DOHH2 (cell line): Measurements from ENCODE around the gene TCAF2.
"Not testable (repeated sequence)": the region's sequence is repeated elsewhere in the genome, so short reads cannot be mapped to it uniquely, and the experiment has no call there.

Experiments
- H3F3A ChIP-seq: fragments of 200-600 bp; sonication (generic), shearing (Covaris generic); 2 replicates; pipeline ENCODE4 v1.6.0; 2016; ENCODE audit warnings: antibody characterized with exemption, mild to moderate bottlenecking; ENCODE audit not compliant: control insufficient read depth, insufficient read depth
- H3K27ac ChIP-seq: fragments of 200-600 bp; sonication (generic); 2 replicates; pipeline ENCODE4 v1.5.1; 2014; ENCODE audit warnings: low read depth, mild to moderate bottlenecking, low read length, moderate library complexity
- H3K27me3 ChIP-seq: fragments of 200-600 bp; sonication (generic); 2 replicates; pipeline ENCODE4 v1.6.1; 2014; ENCODE audit warnings: mild to moderate bottlenecking, low read length, mixed read lengths; ENCODE audit not compliant: control insufficient read depth
- H3K36me3 ChIP-seq: fragments of 200-600 bp; sonication (generic); 2 replicates; pipeline ENCODE4 v1.6.1; 2014; ENCODE audit warnings: mild to moderate bottlenecking, low read length, moderate library complexity, mixed read lengths; ENCODE audit not compliant: control insufficient read depth
- H3K4me1 ChIP-seq: fragments of 200-600 bp; sonication (generic); 2 replicates; pipeline ENCODE4 v1.6.1; 2014; ENCODE audit warnings: mild to moderate bottlenecking, low read length, mixed read lengths; ENCODE audit not compliant: control insufficient read depth
- H3K4me2 ChIP-seq: fragments of 200-600 bp; sonication (generic); 2 replicates; pipeline ENCODE4 v1.6.0; 2014; ENCODE audit warnings: mild to moderate bottlenecking, low read length, moderate library complexity
- H3K4me3 ChIP-seq: fragments of 200-600 bp; sonication (generic); 2 replicates; pipeline ENCODE4 v1.5.1; 2014; ENCODE audit warnings: mild to moderate bottlenecking, low read length, mixed read lengths
- H3K79me2 ChIP-seq: fragments of 200-600 bp; sonication (generic); 2 replicates; pipeline ENCODE4 v1.6.1; 2014; ENCODE audit warnings: mild to moderate bottlenecking, low read length, mixed read lengths; ENCODE audit not compliant: control insufficient read depth
- H3K9me2 ChIP-seq: fragments of 200-600 bp; sonication (generic); replicated peaks from 2 replicates; pipeline ENCODE4 v1.6.1; 2014; ENCODE audit warnings: mild to moderate bottlenecking, low read length, mixed read lengths; ENCODE audit not compliant: control insufficient read depth
- H3K9me3 ChIP-seq: fragments of 200-600 bp; sonication (generic); 2 replicates; pipeline ENCODE4 v1.6.1; 2014; ENCODE audit warnings: antibody characterized with exemption, low read length, mixed read lengths; ENCODE audit not compliant: control insufficient read depth, insufficient read depth
- H4K20me1 ChIP-seq: fragments of 200-600 bp; sonication (generic); 2 replicates; pipeline ENCODE4 v1.6.0; 2014; ENCODE audit warnings: low read depth, mild to moderate bottlenecking, antibody characterized with exemption, low read length, moderate library complexity; ENCODE audit not compliant: control insufficient read depth, insufficient read depth

Gene TCAF2

DNA sequence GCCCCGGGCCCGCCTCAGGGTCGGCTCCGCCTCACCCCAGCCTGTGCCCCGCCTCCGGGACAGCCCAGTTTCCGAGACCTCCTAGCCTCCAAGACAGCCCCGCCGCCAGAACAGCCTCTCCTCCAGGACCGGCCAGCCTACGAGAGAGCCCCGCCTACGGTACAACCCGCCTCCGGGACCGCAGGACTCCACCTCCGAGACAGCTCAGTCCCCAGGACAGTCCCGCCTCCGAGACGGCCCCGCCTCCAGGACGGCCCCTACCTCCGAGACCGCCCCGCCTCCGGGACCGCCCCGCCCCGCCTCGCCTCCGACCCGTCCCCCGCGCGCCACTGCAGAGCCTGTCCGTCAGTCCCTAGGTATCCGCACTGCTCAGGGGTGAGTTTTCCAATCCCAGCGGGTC lies at the start of gene TCAF2:
Gene TCAF2, plus strand, starts transcription at position 329 of the 400 bp plus-strand sequence.
- not testable (repeated sequence) for H3K4me3 ChIP-seq, H3K9me2 ChIP-seq, H3K4me2 ChIP-seq, H3K79me2 ChIP-seq, H3K9me3 ChIP-seq, H3K4me1 ChIP-seq, H3K36me3 ChIP-seq, H3F3A ChIP-seq, H3K27ac ChIP-seq, H4K20me1 ChIP-seq, H3K27me3 ChIP-seq

DNA sequence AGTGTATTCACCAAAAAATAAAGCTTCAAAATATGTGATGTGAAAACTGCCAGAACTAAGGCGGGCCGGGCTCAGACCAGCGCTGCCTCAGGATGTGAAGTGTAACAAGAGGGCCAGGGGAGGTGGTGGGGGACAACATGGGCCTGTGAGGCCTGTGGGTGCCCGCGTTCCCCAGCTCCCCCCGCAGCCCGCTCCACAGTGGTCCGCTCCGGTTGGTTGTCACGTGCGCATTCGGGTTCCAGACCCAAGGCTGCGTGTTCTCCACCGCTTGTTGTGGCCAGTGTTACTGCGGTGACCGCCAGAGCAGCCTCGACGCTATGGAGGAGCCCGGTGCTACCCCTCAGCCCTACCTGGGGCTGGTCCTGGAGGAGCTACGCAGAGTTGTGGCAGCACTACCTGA lies 49.3 kb upstream of the TCAF2 start, which contains the start of gene CTAGE15:
Gene CTAGE15, plus strand, starts transcription at position 301 of the 400 bp plus-strand sequence. Its CDS starts 17 bp downstream, at position 318.
- H3K9me3 ChIP-seq, H3K79me2 ChIP-seq, H3K27me3 ChIP-seq, H3K9me2 ChIP-seq, H3K4me1 ChIP-seq, H3K4me3 ChIP-seq, H4K20me1 ChIP-seq, H3F3A ChIP-seq, H3K4me2 ChIP-seq, H3K27ac ChIP-seq, H3K36me3 ChIP-seq: not testable (repeated sequence)

DNA sequence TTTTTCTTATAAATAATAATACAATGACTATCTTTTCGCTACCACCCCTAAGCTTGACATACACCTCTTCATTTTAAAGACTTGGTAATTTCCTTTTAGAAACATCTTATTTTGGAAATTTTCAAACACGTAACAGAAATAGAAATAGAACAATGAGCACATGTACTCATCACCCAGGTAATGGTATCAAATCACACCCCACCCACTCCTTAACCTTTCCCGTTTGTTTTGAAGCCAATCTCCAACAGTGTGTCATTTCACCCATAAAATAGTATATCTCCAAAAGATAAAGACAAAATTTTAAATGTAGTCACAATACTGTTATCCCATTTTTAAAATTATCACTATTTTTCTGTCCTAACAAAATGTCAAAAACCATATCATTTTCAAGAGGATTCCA lies 32.6 kb upstream of the TCAF2 start:
- H3K79me2 ChIP-seq, H3K4me3 ChIP-seq, H3K27me3 ChIP-seq, H4K20me1 ChIP-seq, H3K9me2 ChIP-seq, H3F3A ChIP-seq, H3K4me1 ChIP-seq, H3K4me2 ChIP-seq, H3K9me3 ChIP-seq, H3K27ac ChIP-seq, H3K36me3 ChIP-seq: not testable (repeated sequence)

DNA sequence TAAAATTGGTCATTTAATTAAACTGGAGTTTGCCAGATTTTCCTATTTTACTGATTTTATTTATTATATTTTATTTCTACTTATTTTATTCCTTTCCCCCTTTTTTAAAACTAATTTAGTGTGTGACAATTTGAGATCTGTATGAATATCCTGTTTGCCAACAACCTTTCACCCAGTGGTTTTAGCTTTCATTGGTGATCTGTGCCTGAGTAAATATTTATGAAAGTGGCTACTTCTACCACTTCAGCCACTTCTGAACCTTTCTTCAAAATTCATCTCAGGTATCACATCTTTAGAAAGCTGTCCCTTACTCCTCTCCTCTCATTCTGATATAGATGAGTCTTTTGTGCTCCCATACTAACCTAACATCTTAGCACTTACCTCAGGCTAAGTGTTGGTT lies 30.9 kb upstream of the TCAF2 start:
- H3K27ac ChIP-seq, H3K4me3 ChIP-seq: not testable (repeated sequence)

DNA sequence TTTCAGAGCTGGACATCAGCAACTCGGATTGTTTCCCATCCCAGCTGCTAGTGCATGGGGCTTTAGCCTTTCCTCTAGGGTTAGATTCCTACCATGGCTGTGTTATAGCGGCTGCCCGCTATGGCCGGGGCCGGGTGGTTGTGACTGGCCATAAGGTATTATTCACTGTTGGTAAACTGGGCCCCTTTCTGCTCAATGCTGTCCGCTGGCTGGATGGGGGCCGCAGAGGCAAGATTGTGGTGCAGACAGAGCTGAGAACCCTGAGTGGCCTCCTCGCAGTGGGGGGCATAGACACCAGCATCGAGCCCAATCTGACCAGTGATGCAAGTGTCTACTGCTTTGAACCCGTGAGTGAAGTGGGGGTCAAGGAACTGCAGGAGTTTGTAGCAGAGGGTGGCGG lies 22.7 kb upstream of the TCAF2 start:
- not testable (repeated sequence) for H3K4me2 ChIP-seq, H3F3A ChIP-seq, H3K9me3 ChIP-seq, H3K4me1 ChIP-seq, H4K20me1 ChIP-seq, H3K27ac ChIP-seq, H3K9me2 ChIP-seq, H3K36me3 ChIP-seq, H3K4me3 ChIP-seq, H3K79me2 ChIP-seq, H3K27me3 ChIP-seq

More for the DNA sequence above, 30.9 kb upstream of the TCAF2 start:
- not testable (repeated sequence) for H3F3A ChIP-seq, H3K4me1 ChIP-seq, H3K9me3 ChIP-seq, H3K9me2 ChIP-seq, H3K36me3 ChIP-seq, H3K4me2 ChIP-seq, H3K79me2 ChIP-seq, H4K20me1 ChIP-seq, H3K27me3 ChIP-seq

DNA sequence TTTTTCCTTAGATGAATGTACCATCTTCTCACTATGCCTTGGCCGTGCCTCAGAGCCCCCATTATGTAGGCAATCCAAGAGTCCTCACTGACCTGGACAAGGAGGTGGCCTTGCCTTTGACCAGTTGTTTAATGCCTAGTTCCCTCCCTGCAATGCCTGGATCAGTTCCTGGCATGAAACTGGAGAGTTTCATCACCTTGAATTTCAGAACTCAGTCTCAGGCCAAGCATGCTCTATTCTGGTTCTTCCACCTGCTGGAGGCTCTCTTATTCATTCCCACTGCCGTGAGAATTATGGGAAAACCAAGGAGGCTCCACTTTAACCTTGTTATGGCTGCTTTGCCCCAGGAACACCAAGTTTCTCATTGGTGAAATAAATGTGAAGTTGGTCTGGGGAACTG lies 17.2 kb upstream of the TCAF2 start:
- not testable (repeated sequence) for H3K4me1 ChIP-seq, H3K9me2 ChIP-seq, H4K20me1 ChIP-seq, H3K4me3 ChIP-seq, H3K27me3 ChIP-seq, H3K27ac ChIP-seq, H3F3A ChIP-seq, H3K4me2 ChIP-seq, H3K36me3 ChIP-seq, H3K79me2 ChIP-seq, H3K9me3 ChIP-seq

DNA sequence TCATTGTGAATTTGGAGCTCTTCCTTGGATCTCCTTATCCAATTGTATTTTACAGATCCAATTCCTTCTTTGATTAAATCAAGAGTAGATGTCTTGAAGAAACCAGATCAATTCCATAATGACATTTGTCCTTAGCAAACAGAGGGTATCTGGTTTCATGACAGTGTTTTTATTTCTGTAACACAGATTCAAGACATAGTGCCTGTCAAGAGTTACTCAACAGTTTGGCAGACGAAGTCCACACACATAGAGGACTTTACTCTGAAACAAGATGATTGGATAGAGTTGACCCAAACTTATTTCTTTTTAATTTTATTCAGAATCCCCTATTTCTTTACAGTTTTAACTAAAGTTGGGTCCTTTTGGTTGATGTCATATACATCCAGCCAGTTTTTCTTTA lies 14.7 kb upstream of the TCAF2 start:
- not testable (repeated sequence) for H3K27ac ChIP-seq, H3K27me3 ChIP-seq, H3K4me3 ChIP-seq, H3K36me3 ChIP-seq, H3K4me2 ChIP-seq, H4K20me1 ChIP-seq, H3K4me1 ChIP-seq, H3K9me2 ChIP-seq, H3K9me3 ChIP-seq, H3K79me2 ChIP-seq, H3F3A ChIP-seq

DNA sequence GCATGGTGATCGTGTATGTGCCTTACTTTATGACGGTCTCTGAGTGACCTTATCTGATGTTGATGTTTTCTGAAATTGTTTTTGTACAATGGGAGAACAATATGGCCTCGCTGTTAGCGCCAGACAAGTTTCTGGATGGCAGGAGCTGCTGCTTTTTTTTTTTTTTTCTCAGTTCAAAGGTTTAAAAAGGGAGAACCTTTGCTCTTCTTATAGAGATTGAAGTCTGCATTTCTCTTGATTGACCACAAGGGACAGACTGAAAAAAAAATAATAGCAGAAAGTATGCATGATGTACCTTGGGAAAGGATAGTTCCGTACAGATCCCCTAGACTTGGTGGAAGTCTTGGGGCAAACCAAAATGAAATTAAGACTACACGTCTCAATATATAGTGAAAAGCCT lies 5.2 kb upstream of the TCAF2 start:
- H3F3A ChIP-seq, H3K4me3 ChIP-seq, H3K9me3 ChIP-seq, H3K79me2 ChIP-seq, H3K27ac ChIP-seq, H4K20me1 ChIP-seq, H3K36me3 ChIP-seq, H3K4me2 ChIP-seq, H3K27me3 ChIP-seq, H3K9me2 ChIP-seq, H3K4me1 ChIP-seq: not testable (repeated sequence)

DNA sequence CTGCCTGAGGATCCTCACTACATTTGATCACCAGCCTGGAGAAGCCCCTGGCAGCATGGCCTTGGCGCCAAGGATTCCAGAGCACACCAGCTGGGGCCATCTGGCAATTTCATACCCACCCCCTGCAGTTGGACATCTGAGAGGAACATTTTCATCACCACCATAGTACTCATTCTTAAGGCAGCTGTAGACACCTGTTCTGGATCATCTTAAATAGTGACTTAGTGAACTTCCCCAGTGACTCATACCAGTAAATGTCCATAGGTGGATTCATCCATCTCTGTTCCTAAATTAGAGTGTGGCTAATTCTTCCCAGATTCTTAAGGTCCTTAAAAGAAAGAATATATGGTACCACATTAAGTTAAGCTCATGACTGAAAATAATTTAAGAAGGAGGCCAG lies 3.6 kb upstream of the TCAF2 start:
- not testable (repeated sequence) for H3F3A ChIP-seq, H3K36me3 ChIP-seq, H3K4me3 ChIP-seq, H3K9me2 ChIP-seq, H3K27ac ChIP-seq, H4K20me1 ChIP-seq, H3K27me3 ChIP-seq, H3K4me2 ChIP-seq, H3K79me2 ChIP-seq, H3K4me1 ChIP-seq, H3K9me3 ChIP-seq
